Liver (tissue), 3 donors: ENCODE measurements around the gene NEK7.

Experiments
- GABPA ChIP-seq, 2 donors: IDR thresholded peaks in 1 of 2; conservative IDR thresholded peaks in 1 of 2; 2 replicates each; pipeline ENCODE4 v1.6.1; 2016; ENCODE audit warnings: antibody characterized with exemption in 2 of 2, mild to moderate bottlenecking in 1 of 2, moderate library complexity in 1 of 2
- RAD21 ChIP-seq, 2 donors: IDR thresholded peaks; 2 replicates each; pipeline ENCODE4 v1.6.1; 2016; ENCODE audit warnings: antibody characterized with exemption in 2 of 2, mild to moderate bottlenecking in 2 of 2
- TAF1 ChIP-seq: conservative IDR thresholded peaks from 2 replicates; pipeline ENCODE4 v1.6.1; 2016; ENCODE audit warnings: antibody characterized with exemption, mild to moderate bottlenecking
- YY1 ChIP-seq: IDR thresholded peaks from 2 replicates; pipeline ENCODE4 v1.6.1; 2016; ENCODE audit warnings: antibody characterized with exemption, mild to moderate bottlenecking
- TF ChIP-seq, protein P1 (sequence below): fragments of 150-350 bp; IDR thresholded peaks from 2 replicates; pipeline ENCODE4 v1.5.1; 2017; ENCODE audit warnings: improper control_type of control experiment, low read depth, low read length; ENCODE audit not compliant: missing input control
- TF ChIP-seq, protein P2 (sequence below): IDR thresholded peaks from 2 replicates; pipeline ENCODE4 v1.6.1; 2016; ENCODE audit warnings: antibody characterized with exemption
- TF ChIP-seq, protein P3 (sequence below): IDR thresholded peaks from 2 replicates; pipeline ENCODE4 v1.6.1; 2016; ENCODE audit warnings: antibody characterized with exemption, mild to moderate bottlenecking
- TF ChIP-seq, protein P4 (sequence below): IDR thresholded peaks from 2 replicates; pipeline ENCODE4 v1.6.1; 2016; ENCODE audit warnings: antibody characterized with exemption
- TF ChIP-seq, protein P5 (sequence below): IDR thresholded peaks from 2 replicates; pipeline ENCODE4 v1.6.1; 2016; ENCODE audit warnings: antibody characterized with exemption
- donor health status: healthy.
- donor health status: healthy.

DNA sequence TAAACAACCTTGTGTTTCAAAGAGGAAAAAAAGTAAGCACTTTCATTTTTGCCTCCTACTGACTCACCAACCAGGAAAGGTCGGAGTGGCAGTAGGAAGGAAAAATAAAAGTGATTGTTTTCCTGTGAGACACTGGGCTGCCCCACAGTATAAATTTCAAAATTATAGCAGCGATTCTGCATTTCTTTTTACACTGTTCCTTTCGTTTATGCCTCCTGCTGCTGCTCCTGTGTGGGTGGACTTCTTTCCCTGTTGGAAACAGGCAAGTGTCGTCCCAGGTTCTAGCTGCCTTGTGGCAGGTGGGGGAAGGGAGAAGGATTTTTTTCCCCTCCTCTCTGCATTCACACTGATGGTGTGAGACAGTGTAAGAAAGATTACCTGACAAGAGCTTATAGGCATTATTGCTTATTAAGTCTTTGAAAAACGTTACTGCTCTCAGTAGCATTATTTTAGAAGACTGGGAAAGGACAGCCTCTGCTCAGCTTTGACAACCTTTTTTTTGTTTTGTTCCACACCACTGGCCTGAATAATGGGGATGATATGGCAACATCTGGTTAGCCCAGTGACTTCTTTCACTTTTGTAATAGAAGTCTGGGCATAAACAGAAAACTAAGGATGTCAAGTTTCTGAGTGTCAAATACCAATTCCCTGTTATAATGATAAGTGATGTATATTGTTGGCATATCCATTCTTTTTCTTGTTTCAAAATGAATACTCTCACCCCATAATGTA lies 77.9 kb downstream of the NEK7 start:
- TF ChIP-seq, protein P1, sequence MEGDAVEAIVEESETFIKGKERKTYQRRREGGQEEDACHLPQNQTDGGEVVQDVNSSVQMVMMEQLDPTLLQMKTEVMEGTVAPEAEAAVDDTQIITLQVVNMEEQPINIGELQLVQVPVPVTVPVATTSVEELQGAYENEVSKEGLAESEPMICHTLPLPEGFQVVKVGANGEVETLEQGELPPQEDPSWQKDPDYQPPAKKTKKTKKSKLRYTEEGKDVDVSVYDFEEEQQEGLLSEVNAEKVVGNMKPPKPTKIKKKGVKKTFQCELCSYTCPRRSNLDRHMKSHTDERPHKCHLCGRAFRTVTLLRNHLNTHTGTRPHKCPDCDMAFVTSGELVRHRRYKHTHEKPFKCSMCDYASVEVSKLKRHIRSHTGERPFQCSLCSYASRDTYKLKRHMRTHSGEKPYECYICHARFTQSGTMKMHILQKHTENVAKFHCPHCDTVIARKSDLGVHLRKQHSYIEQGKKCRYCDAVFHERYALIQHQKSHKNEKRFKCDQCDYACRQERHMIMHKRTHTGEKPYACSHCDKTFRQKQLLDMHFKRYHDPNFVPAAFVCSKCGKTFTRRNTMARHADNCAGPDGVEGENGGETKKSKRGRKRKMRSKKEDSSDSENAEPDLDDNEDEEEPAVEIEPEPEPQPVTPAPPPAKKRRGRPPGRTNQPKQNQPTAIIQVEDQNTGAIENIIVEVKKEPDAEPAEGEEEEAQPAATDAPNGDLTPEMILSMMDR: no peak
- TF ChIP-seq, protein P2, sequence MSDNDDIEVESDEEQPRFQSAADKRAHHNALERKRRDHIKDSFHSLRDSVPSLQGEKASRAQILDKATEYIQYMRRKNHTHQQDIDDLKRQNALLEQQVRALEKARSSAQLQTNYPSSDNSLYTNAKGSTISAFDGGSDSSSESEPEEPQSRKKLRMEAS: no peak
- TF ChIP-seq, protein P3, sequence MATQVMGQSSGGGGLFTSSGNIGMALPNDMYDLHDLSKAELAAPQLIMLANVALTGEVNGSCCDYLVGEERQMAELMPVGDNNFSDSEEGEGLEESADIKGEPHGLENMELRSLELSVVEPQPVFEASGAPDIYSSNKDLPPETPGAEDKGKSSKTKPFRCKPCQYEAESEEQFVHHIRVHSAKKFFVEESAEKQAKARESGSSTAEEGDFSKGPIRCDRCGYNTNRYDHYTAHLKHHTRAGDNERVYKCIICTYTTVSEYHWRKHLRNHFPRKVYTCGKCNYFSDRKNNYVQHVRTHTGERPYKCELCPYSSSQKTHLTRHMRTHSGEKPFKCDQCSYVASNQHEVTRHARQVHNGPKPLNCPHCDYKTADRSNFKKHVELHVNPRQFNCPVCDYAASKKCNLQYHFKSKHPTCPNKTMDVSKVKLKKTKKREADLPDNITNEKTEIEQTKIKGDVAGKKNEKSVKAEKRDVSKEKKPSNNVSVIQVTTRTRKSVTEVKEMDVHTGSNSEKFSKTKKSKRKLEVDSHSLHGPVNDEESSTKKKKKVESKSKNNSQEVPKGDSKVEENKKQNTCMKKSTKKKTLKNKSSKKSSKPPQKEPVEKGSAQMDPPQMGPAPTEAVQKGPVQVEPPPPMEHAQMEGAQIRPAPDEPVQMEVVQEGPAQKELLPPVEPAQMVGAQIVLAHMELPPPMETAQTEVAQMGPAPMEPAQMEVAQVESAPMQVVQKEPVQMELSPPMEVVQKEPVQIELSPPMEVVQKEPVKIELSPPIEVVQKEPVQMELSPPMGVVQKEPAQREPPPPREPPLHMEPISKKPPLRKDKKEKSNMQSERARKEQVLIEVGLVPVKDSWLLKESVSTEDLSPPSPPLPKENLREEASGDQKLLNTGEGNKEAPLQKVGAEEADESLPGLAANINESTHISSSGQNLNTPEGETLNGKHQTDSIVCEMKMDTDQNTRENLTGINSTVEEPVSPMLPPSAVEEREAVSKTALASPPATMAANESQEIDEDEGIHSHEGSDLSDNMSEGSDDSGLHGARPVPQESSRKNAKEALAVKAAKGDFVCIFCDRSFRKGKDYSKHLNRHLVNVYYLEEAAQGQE: no peak
- no peak for TF ChIP-seq TAF1
- TF ChIP-seq, protein P4, sequence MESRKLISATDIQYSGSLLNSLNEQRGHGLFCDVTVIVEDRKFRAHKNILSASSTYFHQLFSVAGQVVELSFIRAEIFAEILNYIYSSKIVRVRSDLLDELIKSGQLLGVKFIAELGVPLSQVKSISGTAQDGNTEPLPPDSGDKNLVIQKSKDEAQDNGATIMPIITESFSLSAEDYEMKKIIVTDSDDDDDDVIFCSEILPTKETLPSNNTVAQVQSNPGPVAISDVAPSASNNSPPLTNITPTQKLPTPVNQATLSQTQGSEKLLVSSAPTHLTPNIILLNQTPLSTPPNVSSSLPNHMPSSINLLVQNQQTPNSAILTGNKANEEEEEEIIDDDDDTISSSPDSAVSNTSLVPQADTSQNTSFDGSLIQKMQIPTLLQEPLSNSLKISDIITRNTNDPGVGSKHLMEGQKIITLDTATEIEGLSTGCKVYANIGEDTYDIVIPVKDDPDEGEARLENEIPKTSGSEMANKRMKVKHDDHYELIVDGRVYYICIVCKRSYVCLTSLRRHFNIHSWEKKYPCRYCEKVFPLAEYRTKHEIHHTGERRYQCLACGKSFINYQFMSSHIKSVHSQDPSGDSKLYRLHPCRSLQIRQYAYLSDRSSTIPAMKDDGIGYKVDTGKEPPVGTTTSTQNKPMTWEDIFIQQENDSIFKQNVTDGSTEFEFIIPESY: no peak
- no peak for TF ChIP-seq RAD21 (IDR thresholded peaks at IDR 0.05)
- TF ChIP-seq GABPA (IDR thresholded peaks at IDR 0.05 in 1 of 2, conservative IDR thresholded peaks at IDR 0.05 in 1 of 2): no peak
- TF ChIP-seq, protein P5, sequence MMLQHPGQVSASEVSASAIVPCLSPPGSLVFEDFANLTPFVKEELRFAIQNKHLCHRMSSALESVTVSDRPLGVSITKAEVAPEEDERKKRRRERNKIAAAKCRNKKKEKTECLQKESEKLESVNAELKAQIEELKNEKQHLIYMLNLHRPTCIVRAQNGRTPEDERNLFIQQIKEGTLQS: no peak
- TF ChIP-seq YY1: no peak
